RWPE1 (cell line): ENCODE results near the gene GHITM.
"Not testable (repeated sequence)": the region's sequence is repeated elsewhere in the genome, so short reads cannot be mapped to it uniquely, and the experiment has no call there.

Source experiments
- CTCF ChIA-PET: fragments of 350-600 bp; sonication (Branson Sonifier 250); formaldehyde crosslinking; extraction: SDS; loops from one replicate; lab custom pipeline; 2021; lab: Yijun Ruan, JAX
- POLR2A ChIA-PET: fragments of 400-600 bp; formaldehyde crosslinking; extraction: SDS; loops from one replicate; lab custom pipeline; 2020; ENCODE audit warnings: antibody characterized with exemption; ENCODE audit not compliant: low non-redundant PET; lab: Yijun Ruan, JAX
- DNase-seq: peaks from one replicate; pipeline ENCODE4 v3.0.0; 2012; ENCODE audit warnings: low spot score
- H3K27ac ChIP-seq: fragments of 450-650 bp; 2 replicates; pipeline ENCODE4 v1.5.1; 2017
- CTCF ChIP-seq: fragments of 450-650 bp; conservative IDR thresholded peaks from 2 replicates; pipeline ENCODE4 v1.5.1; 2017; ENCODE audit warnings: low read depth, mild to moderate bottlenecking

Gene GHITM

GRCh38 chr10:84135836-84136235, 3.5 kb upstream of the GHITM start:
- DNase-seq: no peak
- POLR2A ChIA-PET: no interaction called here
- no peak for TF ChIP-seq CTCF
- H3K27ac ChIP-seq: no peak overlapping the region
- CTCF ChIA-PET: interaction anchor here (1.0 kb wide), 1 partner anchor 13 kb away, joined by 10 read pairs; no protein-coding TSS in a partner anchor

GRCh38 chr10:84137811-84138210, 1.5 kb upstream of the GHITM start:
- TF ChIP-seq CTCF: no peak
- no peak overlapping the region for H3K27ac ChIP-seq
- ChIA-PET POLR2A (no interaction called here), CTCF (no interaction called here)
- no peak for DNase-seq

GRCh38 chr10:84138478-84139125, 707 bp upstream of the GHITM start:
- CTCF ChIA-PET: interaction anchor here (0.7 to 1.4 kb wide), 3 partner anchors 9 to 149 kb away, joined by 3 to 6 read pairs (median 3); no protein-coding TSS in a partner anchor
- POLR2A ChIA-PET: no interaction called here
- no peak for DNase-seq
- peak overlapping the region; percentile 90; the same call in 1 of the 2 replicates for H3K27ac ChIP-seq
- no peak for TF ChIP-seq CTCF

- ChIA-PET POLR2A (no interaction called here), CTCF (interaction anchor here (0.6 to 1.4 kb wide), 2 partner anchors 8 to 320 kb away, joined by 6 to 8 read pairs; no protein-coding TSS in a partner anchor)
- no peak for DNase-seq
- no peak for TF ChIP-seq CTCF
- peak overlapping the region; percentile 90 for H3K27ac ChIP-seq
These were observed 699 bp downstream of the GHITM start for GRCh38 chr10:84140036-84140379.

GRCh38 chr10:84147347-84147746, 8.0 kb downstream of the GHITM start:
- no peak for TF ChIP-seq CTCF
- ChIA-PET POLR2A (no interaction called here), CTCF (interaction anchor here (1.0 to 1.9 kb wide), 10 partner anchors 8 to 68 kb away, joined by 3 to 11 read pairs (median 5); partner anchors contain the start of gene GHITM)
- H3K27ac ChIP-seq: no peak overlapping the region
- DNase-seq: no peak

GRCh38 chr10:84148006-84148597, 8.8 kb downstream of the GHITM start:
- CTCF ChIA-PET: interaction anchor here (0.7 to 1.9 kb wide), 12 partner anchors 9 to 68 kb away, joined by 3 to 11 read pairs (median 4); partner anchors contain the start of gene GHITM
- POLR2A ChIA-PET: not testable (repeated sequence)

More at GRCh38 chr10:84148006-84148597, 8.8 kb downstream of the GHITM start:
- peak; percentile 64 for TF ChIP-seq CTCF
- H3K27ac ChIP-seq, DNase-seq: not testable (repeated sequence)
